HG02870 (cell line): ENCODE data around the gene DGKQ.

Source experiments
- ATAC-seq: cut with Tn5 transposase; IDR thresholded peaks from one replicate; pipeline ENCODE4 v1.9.1; 2021; ENCODE audit warnings: mild to moderate bottlenecking, moderate library complexity; ENCODE audit not compliant: unreplicated experiment

DGKQ gene

DNA sequence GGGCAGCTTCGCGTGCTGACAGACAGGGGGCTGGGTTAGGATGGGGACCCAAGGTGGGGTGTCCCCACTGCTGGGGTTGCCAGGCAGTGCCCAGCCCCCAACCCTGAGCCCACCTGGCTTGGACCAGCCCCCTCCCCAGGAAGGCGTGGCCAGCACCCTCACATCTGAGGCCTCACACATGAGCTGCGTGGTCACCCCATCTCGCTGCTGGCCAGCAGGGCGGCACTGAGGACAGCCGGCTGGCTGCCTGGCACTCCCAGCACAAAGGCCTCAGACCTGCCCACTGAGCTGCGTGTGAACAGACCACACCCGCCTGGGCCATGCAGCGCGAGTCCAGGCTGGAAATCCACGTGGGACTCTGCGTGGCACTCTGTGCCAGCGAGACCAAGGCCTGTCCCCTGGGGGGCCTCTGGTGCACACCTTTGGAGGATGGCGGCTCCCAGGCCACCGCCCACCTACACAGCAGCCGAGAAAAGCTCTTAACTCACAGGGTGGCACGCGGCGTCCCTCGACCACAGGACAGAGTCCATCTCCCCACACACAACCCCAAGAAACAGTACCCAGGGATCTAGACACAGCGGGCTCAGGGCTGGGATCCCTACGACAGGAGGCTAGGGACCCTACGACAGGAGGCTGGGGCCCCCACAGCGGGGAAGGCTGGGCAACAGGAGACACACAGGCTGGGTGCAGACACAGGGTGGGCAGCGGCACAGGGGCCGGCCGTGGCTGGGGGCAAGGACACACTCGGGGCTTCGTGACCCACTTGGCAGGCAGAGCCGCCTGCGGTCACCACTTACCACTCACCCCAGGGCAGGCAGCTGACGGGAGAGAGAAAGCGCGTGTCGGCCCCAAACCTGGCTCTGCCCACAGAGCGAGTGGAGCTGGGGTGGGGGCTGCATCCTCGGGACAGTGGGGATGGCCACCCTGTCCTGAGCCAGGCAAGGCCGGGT is 9.8 kb downstream of the DGKQ start:
- no peak for ATAC-seq

GRCh38 chr4:962231-963208 is 10.8 kb downstream of the DGKQ start:
- no peak for ATAC-seq

GRCh38 chr4:961351-962230 is 11.8 kb downstream of the DGKQ start:
- no peak for ATAC-seq

GRCh38 chr4:960636-961350 is 12.6 kb downstream of the DGKQ start:
- no peak for ATAC-seq

DNA sequence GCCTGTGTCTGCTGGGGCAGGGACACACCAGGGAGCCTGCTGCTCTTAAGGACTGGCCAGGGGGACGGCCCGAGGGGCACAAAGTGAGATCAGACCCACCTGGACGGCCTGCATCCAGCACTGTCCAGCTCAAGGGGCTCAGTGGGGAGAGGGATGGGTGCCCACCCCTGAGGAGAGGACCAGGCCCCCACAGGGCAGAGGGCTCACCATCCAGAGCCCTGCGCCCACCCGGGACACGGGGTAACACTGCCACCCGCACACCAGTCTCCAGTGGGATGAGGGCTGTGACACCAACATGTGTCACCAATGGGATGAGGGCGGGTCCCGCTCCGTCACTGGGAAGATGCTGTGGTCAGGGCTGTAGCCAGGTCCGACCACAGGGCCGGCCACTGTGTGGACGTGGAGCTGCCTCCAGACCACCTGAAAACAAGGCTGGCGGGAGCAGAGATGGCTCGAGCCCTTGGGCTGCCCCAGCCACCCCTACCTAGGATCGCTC is 13.2 kb downstream of the DGKQ start:
- ATAC-seq: no peak

- no peak for ATAC-seq
Observed at GRCh38 chr4:959338-960139, 13.8 kb downstream of the DGKQ start.

GRCh38 chr4:958696-959337 is 14.6 kb downstream of the DGKQ start:
- no peak for ATAC-seq

DNA sequence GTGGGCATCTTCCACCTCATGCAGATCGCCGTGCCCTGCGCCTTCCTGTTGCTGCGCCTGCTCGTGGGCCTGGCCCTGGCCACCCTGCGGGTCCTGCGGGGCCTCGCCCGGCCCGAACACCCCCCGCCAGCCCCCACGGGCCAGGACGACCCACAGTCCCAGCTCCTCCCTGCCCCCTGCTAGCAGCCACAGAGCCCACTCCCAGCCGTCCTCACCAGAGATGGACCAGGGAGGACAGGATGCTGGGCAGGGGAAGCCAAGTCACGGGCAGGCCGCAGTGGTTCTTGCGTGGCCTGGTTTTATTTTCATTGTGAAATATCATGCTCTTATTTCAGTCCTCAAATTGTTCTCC is 15.1 kb downstream of the DGKQ start:
- no peak for ATAC-seq

DNA sequence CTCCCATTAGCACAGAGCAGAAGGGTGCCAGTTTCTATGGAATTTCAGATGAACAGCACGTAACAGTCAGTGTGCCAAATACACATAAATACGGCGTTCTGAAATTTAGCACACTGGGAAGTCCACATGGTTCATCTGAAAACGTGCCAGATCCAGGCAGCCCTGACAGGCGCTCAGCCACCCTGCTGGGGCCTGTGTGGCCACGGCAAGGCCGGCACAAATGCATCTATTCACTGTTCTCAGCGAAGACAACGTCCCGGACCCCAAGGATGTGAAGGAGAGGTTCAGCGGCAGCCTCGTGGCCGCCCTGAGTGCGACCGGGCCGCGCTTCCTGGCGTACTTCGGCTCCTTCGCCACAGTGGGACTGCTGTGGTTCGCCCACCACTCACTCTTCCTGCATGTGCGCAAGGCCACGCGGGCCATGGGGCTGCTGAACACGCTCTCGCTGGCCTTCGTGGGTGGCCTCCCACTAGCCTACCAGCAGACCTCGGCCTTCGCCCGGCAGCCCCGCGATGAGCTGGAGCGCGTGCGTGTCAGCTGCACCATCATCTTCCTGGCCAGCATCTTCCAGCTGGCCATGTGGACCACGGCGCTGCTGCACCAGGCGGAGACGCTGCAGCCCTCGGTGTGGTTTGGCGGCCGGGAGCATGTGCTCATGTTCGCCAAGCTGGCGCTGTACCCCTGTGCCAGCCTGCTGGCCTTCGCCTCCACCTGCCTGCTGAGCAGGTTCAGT is 15.6 kb downstream of the DGKQ start:
- no peak for ATAC-seq

- ATAC-seq: no peak
Observed at GRCh38 chr4:957231-957580, 16.2 kb downstream of the DGKQ start.

- ATAC-seq: no peak
Observed at GRCh38 chr4:956531-957230, 16.7 kb downstream of the DGKQ start.

DNA sequence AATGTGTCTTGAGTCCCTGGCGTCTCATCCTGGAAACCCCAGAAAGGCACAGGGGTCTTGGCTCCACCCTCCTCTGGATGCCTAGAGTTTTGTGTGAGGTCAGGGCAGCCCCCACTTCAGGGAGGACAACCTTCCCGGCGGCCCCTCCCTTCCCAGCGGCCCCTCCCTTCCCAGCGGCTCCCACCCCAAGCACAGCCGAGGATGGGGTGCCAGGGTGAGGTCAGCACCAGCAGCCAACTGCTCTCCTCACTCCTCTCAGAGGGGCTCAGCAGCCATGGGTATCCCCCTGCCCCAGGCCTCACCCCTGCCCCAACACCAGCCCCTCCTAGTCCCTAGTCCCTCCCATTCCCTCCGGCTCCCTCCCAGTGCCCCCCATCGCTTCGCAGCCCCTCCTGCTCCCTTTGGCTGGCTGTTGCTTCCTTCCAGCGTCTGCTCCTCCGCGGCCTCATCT is 17.4 kb downstream of the DGKQ start:
- ATAC-seq: no peak

GRCh38 chr4:955161-955921 is 18.0 kb downstream of the DGKQ start:
- ATAC-seq: no peak

DNA sequence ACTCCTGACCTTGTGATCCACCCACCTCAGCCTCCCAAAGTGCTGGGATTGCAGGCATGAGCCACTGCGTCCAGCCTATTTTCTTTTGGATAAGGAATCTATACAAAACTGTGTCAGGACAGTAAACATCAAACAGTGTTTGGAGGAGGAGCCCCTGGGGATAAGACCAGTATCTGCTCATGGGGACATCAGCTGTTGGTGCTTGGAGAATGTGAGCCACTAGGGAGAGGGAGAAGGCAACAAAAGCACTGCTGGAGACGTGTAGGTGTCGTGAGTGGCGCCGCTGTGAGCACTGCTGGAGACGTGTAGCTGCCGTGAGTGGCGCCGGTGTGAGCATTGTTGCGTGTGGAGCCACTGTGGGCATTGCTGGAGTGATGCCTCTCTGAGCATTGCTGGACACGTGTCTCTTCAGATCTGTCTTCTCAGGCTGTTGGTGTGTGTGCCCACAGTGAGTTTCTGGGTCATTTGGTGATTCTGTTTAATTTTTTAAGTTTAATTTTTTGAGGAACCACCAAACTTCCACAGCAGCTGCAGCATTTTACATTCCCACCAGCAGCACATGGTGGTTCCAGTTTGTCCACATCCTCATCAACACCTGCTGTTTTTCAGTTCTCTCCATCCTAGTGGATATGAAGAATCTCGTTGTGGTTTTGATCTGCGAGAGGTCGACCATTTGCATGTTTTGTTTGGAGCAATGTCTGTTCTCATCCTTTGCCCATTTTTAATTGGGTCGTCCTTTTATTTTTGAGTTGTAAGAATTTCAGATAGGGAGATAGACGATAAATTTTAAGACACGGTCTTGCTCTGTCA is 19.0 kb downstream of the DGKQ start:
- ATAC-seq: no peak

DNA sequence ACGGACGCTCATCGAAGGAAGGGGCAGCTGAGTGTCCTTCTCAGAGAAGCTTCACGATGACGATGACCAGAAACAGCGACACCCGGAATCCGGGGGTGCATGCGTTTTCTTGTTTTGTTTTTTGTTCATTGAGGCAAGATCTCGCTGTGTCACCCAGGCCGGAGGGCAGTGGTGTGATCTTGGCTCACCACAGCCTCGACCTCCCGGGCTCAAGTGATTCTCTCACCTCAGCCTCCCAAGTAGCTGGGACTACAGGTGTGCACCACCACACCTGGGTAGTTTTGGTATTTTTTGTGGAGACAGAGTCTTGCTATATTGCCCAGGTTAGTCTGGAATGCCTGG is 19.8 kb downstream of the DGKQ start:
- ATAC-seq: no peak
